Neural progenitor cell (in vitro differentiated cells): Measurements from ENCODE around the gene CYTH3.

ENCODE experiments used
- CTCF ChIP-seq: fragments of 200-600 bp; sonication (generic); IDR thresholded peaks from 2 replicates; pipeline ENCODE4 v1.5.1; 2017; ENCODE audit warnings: antibody characterized with exemption, mild to moderate bottlenecking
- EZH2 ChIP-seq: fragments of 200-600 bp; sonication (generic); IDR thresholded peaks from 2 replicates; pipeline ENCODE4 v1.6.1; 2017; ENCODE audit warnings: antibody characterized with exemption, mild to moderate bottlenecking, moderate library complexity
- EZH2phosphoT487 ChIP-seq: fragments of 200-600 bp; sonication (generic); IDR thresholded peaks from 2 replicates; pipeline ENCODE4 v1.6.1; 2017; ENCODE audit warnings: antibody characterized with exemption

GRCh38 chr7:6284461-6285360 lies 12.3 kb upstream of the CYTH3 start:
- TF ChIP-seq CTCF (no peak), EZH2 (no peak), EZH2phosphoT487 (no peak)
